NCI-H345 treated with DMSO at 0.1 percent for 48 hours (cell line): ENCODE results near the gene PEX10.

ENCODE experiments used
- DNase-seq: peaks from one replicate; lab custom pipeline; 2025; ENCODE audit not compliant: unreplicated experiment; lab: John Stamatoyannopoulos, UW

PEX10 gene

GRCh38 chr1:2426540-2426939 is 14.2 kb upstream of the PEX10 start:
- no peak for DNase-seq

- no peak for DNase-seq
Observed at GRCh38 chr1:2425892-2426291, 13.5 kb upstream of the PEX10 start.

GRCh38 chr1:2422523-2422922 is 10.2 kb upstream of the PEX10 start:
- DNase-seq, result no peak

GRCh38 chr1:2419416-2419815 is 7.1 kb upstream of the PEX10 start:
- DNase-seq, result no peak

GRCh38 chr1:2418791-2419320 is 6.5 kb upstream of the PEX10 start:
- no peak for DNase-seq

- DNase-seq, result no peak
Observed at GRCh38 chr1:2417833-2418225, 5.5 kb upstream of the PEX10 start.

GRCh38 chr1:2417083-2417832 is 4.9 kb upstream of the PEX10 start:
- DNase-seq, result no peak

- no peak for DNase-seq
Observed at GRCh38 chr1:2416403-2416802, 4.0 kb upstream of the PEX10 start.

- DNase-seq, result peak; percentile 45
Observed at GRCh38 chr1:2415801-2416208, 3.4 kb upstream of the PEX10 start.

GRCh38 chr1:2415337-2415736 is 3.0 kb upstream of the PEX10 start:
- DNase-seq, result no peak

GRCh38 chr1:2414297-2414958 is 2.1 kb upstream of the PEX10 start:
- peak; percentile 36 for DNase-seq

GRCh38 chr1:2413495-2414296 is 1.3 kb upstream of the PEX10 start:
- no peak for DNase-seq

GRCh38 chr1:2412773-2413494 is 570 bp upstream of the PEX10 start:
- peak; percentile 60 for DNase-seq

- DNase-seq, result no peak
Observed at GRCh38 chr1:2411801-2412394, 466 bp downstream of the PEX10 start.

- DNase-seq, result no peak
Observed at GRCh38 chr1:2409745-2410144, 2.6 kb downstream of the PEX10 start.

GRCh38 chr1:2408859-2409276 is 3.5 kb downstream of the PEX10 start:
- DNase-seq, result no peak

- no peak for DNase-seq
Observed at GRCh38 chr1:2408456-2408855, 3.9 kb downstream of the PEX10 start.

GRCh38 chr1:2407991-2408275 is 4.4 kb downstream of the PEX10 start:
- no peak for DNase-seq

GRCh38 chr1:2407166-2407990 is 5.0 kb downstream of the PEX10 start:
- no peak for DNase-seq

GRCh38 chr1:2406451-2407041 is 5.8 kb downstream of the PEX10 start:
- DNase-seq, result no peak
